Body of pancreas (tissue), 4 donors: Measurements from ENCODE around the gene ATP6V1B1. TPM values are rescaled to one million over a fixed set of nuclear protein-coding genes. Genes with fewer than 3 reads are reported as not detected.
A peak's percentile ranks its signal among the peaks of the same experiment; 100 is the strongest.

Source experiments
- ATAC-seq: fragments of 150-250 bp; one replicate; pipeline ENCODE4 v1.9.1; 2016
- DNase-seq, 4 donors: peaks; one replicate each; pipeline ENCODE4 v3.0.0-alpha.2; 2019
- H3K27ac ChIP-seq, 4 donors: fragments of 200-600 bp; sonication (generic); 1 replicate in 3 of 4; 2 replicates in 1 of 4; pipeline versions ENCODE4 v1.5.1 to v1.6.1; 2016 to 2019; ENCODE audit warnings: mild to moderate bottlenecking in 1 of 4, mixed read lengths in 1 of 4, moderate library complexity in 1 of 4
- H3K27me3 ChIP-seq, 2 donors: fragments of 200-600 bp; sonication (generic); one replicate each; pipeline ENCODE4 v1.6.0; 2016; ENCODE audit warnings: mild to moderate bottlenecking in 1 of 2
- H3K36me3 ChIP-seq, 2 donors: fragments of 200-600 bp; sonication (generic); replicated peaks in 1 of 2; 2 replicates each; pipeline ENCODE4 v1.5.1; 2016; ENCODE audit warnings: low read depth in 2 of 2; ENCODE audit not compliant: insufficient read depth in 1 of 2
- H3K4me1 ChIP-seq: fragments of 200-600 bp; sonication (generic); one replicate; pipeline ENCODE4 v1.6.0; 2016
- H3K4me3 ChIP-seq, 2 donors: fragments of 200-600 bp; sonication (generic); 1 replicate in 1 of 2; 2 replicates in 1 of 2; pipeline ENCODE4 v1.5.1; 2016 to 2019
- H3K9me3 ChIP-seq, 3 donors: fragments of 200-600 bp; sonication (generic); 1 replicate in 2 of 3; 2 replicates in 1 of 3; pipeline ENCODE4 v1.5.1; 2016
- POLR2A ChIP-seq, 3 donors: fragments of 450-650 bp; IDR thresholded peaks; one replicate each; pipeline ENCODE4 v1.6.1; 2016; ENCODE audit warnings: antibody characterized with exemption in 3 of 3, mild to moderate bottlenecking in 2 of 3
- WGBS, 2 donors: methylation state at CpG; one replicate each; pipeline ENCODE4 v1.1.5; 2017; 5-methylcytosine and 5-hydroxymethylcytosine counted together
- intact Hi-C: fragments of 100-400 bp; cut with DNase I; formaldehyde crosslinking; loops from one replicate; pipeline ENCODE4 v1.15.1; 2023
- total RNA-seq, 2 donors: library from RNA; depleted of rRNA; stranded (reverse); fragments of >200 nt; gene quantifications; one replicate each; pipeline ENCODE4 v1.1.0, GENCODE V29; 2016
- TF ChIP-seq, protein P1 (sequence below), 7 experiments: fragments of 450-650 bp in 4 of 7; fragments of 200-600 bp in 3 of 7; sonication (generic) in 3 of 7; IDR thresholded peaks; one replicate each; pipeline ENCODE4 v1.5.1; 2016 to 2019; ENCODE audit warnings: antibody characterized with exemption in 7 of 7

Gene ATP6V1B1
- total RNA-seq, 2 donors from 2014 or later = 9.9 to 17.9 TPM

DNA sequence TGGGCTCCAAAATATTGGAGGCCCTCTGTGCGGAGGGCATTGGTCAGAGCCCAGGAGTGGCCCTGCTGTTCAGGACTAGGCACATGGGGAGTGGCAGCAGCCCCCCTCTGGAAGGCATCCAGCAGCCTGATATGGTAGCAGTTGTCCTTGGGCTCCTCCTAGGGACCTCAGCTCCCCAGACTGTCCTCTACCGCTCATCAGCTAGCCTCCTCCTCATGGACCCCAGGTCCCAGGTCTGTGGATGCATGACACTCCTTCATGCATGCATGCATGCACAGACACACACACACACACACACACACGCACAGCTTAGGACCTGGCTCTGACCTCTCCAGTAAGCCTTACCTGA, 15.4 kb upstream of the ATP6V1B1 start:
- intact Hi-C loops = no loop called here

DNA sequence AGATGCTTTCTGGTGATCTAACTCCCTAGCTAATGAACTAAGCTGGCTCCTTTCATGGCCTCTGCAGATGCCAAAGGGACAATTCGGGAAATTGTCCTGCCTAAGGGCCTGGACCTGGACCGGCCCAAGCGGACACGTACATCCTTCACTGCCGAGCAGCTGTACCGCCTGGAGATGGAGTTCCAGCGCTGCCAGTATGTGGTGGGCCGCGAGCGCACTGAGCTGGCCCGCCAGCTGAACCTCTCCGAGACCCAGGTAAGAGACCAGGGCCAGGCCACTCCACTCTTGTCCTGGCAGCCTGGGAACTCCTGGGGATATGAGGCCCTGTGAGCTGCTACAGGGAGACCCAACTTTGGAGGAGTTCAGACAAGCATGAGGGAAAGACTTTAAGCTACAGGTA, 14.7 kb upstream of the ATP6V1B1 start:
- intact Hi-C loops = no loop called here
- DNase-seq (no peak), ATAC-seq (no peak)
- Histone ChIP-seq H3K4me1 (peaks cover 13% of the 10 kb centered on the region), H3K27ac (peak overlapping the region in 2 of 4 donors; percentile 78), H3K9me3 (no peaks in the 10 kb centered on the region), H3K36me3 (no peaks in the 10 kb centered on the region), H3K4me3 (no peak overlapping the region), H3K27me3 (no peaks in the 10 kb centered on the region)
- 96 to 97% methylated on average over 12 of the region's 12 CpGs for WGBS, 2 donors
- TF ChIP-seq POLR2A (IDR thresholded peaks at IDR 0.05) = no peak
- TF ChIP-seq, protein P1, sequence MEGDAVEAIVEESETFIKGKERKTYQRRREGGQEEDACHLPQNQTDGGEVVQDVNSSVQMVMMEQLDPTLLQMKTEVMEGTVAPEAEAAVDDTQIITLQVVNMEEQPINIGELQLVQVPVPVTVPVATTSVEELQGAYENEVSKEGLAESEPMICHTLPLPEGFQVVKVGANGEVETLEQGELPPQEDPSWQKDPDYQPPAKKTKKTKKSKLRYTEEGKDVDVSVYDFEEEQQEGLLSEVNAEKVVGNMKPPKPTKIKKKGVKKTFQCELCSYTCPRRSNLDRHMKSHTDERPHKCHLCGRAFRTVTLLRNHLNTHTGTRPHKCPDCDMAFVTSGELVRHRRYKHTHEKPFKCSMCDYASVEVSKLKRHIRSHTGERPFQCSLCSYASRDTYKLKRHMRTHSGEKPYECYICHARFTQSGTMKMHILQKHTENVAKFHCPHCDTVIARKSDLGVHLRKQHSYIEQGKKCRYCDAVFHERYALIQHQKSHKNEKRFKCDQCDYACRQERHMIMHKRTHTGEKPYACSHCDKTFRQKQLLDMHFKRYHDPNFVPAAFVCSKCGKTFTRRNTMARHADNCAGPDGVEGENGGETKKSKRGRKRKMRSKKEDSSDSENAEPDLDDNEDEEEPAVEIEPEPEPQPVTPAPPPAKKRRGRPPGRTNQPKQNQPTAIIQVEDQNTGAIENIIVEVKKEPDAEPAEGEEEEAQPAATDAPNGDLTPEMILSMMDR (IDR thresholded peaks at IDR 0.05) = no peak

More for the DNA sequence above, 15.4 kb upstream of the ATP6V1B1 start:
- DNase-seq = no peak
- no peak overlapping the region for H3K4me3 ChIP-seq
- no peaks in the 10 kb centered on the region for H3K9me3 ChIP-seq
- H3K27me3 ChIP-seq = no peaks in the 10 kb centered on the region
- H3K4me1 ChIP-seq = peaks cover 13% of the 10 kb centered on the region
- no peaks in the 10 kb centered on the region for H3K36me3 ChIP-seq
- no peak for ATAC-seq
- TF ChIP-seq POLR2A (IDR thresholded peaks at IDR 0.05) = no peak
- TF ChIP-seq, protein P1 (IDR thresholded peaks at IDR 0.05) = no peak
- H3K27ac ChIP-seq = no peak overlapping the region
- WGBS, 2 donors = 78 to 81% methylated on average over 3 of the region's 3 CpGs

DNA sequence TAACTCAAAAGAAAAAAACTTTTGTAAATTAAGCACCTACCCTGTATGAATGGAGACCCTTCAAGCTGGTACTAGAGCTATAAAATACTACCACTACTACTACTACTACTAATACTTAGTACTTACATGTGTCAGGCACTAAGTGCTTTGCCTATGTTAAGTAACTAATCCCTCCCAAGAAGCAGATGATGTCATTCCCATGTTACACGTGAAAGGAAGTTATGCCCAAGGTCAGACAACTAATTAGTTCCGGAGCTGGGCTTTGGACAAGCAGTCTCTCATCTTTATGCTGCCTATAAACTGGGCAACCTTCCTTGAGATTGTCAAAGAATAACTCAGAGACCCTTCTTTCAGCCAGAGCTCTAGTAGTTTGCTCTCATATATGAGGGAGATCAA, 13.9 kb upstream of the ATP6V1B1 start:
- DNase-seq (peak in 2 of 4 donors; percentile 40 to 43), ATAC-seq (peak; percentile 74)
- 0 to 19% methylated on average over 2 of the region's 2 CpGs for WGBS, 2 donors
- H3K27ac ChIP-seq = peak overlapping the region; percentile 28 to 78 (median 60)
- no peak overlapping the region for H3K4me3 ChIP-seq
- no peaks in the 10 kb centered on the region for H3K9me3 ChIP-seq
- H3K27me3 ChIP-seq = no peaks in the 10 kb centered on the region
- peaks cover 13% of the 10 kb centered on the region for H3K4me1 ChIP-seq
- no peaks in the 10 kb centered on the region for H3K36me3 ChIP-seq
- TF ChIP-seq, protein P1 (IDR thresholded peaks at IDR 0.05) = no peak
- TF ChIP-seq POLR2A (IDR thresholded peaks at IDR 0.05) = peak in 2 of 3 donors; percentile 7 to 22
- intact Hi-C loops = no loop called here

DNA sequence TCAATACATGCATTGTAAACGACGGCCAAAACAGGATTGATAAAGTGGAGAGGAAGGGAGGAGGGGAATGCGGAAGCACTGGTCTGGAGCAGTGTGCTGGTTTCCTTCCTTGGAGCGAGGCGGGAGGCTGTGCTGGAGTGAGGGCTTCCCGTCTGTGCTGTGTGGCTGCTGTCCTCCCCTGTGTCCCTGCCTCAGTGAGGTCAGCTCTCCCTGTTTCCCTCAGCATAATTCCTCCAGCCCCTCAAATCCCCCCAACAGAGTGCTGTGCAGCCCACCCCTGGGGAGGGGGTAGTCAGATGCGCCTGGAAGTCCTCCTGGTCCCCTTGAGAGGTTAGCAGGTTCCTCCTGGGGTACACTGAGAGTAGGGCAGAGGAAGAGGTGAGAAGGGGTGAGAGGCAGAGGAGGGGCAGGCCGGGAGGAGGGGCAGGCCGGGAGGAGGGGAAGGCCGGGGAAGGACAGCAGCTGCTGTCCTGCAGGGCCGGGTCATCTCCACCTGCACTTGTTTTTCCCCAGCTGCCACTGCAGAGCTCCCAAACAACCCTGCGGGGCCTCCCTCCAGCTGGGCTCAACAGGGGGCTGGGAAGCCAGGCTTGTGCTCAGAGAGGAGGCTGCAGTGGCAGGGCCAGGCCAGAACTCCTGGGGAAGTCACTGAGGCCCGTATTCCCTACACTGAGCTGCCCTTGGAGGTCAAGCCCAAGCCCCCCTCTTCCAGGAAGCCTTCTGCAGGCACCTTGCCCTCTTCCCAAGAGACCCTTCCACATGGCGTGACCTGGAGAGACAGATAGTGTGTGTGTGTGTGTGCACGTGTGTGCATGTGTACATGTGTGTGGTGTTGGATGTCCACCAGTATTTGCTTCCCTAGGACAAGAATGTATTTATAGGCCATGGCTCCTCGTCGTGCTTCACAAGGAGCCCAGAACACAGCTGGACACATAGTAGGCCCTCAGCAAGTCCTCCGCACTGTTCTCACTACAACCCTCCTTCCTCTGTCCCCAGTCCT, 13.2 kb upstream of the ATP6V1B1 start:
- TF ChIP-seq POLR2A (IDR thresholded peaks at IDR 0.05) = peak in 1 of 3 donors; percentile 0
- TF ChIP-seq, protein P1 (IDR thresholded peaks at IDR 0.05) = no peak
- Histone ChIP-seq H3K27ac (peak overlapping the region; percentile 28 to 78 (median 59)), H3K4me3 (no peak overlapping the region), H3K9me3 (no peaks in the 10 kb centered on the region), H3K4me1 (peaks cover 13% of the 10 kb centered on the region), H3K27me3 (no peaks in the 10 kb centered on the region), H3K36me3 (no peaks in the 10 kb centered on the region)
- 63 to 64% methylated on average over 14 to 18 of the region's 18 CpGs for WGBS, 2 donors
- peak; percentile 72 for ATAC-seq
- no peak for DNase-seq
- intact Hi-C loops = no loop called here
